GM20431 (cell line): ENCODE measurements around the gene ZIC2.
"Not testable (repeated sequence)": the region's sequence is repeated elsewhere in the genome, so short reads cannot be mapped to it uniquely, and the experiment has no call there.

Experiments used
- in situ Hi-C: fragments of 300-500 bp; cut with MseI, MboI; formaldehyde crosslinking; loops from one replicate; pipeline ENCODE4 v1.15.0; 2020; ENCODE audit warnings: low sequenced_read_pairs; ENCODE audit not compliant: unreplicated experiment

Gene ZIC2

DNA sequence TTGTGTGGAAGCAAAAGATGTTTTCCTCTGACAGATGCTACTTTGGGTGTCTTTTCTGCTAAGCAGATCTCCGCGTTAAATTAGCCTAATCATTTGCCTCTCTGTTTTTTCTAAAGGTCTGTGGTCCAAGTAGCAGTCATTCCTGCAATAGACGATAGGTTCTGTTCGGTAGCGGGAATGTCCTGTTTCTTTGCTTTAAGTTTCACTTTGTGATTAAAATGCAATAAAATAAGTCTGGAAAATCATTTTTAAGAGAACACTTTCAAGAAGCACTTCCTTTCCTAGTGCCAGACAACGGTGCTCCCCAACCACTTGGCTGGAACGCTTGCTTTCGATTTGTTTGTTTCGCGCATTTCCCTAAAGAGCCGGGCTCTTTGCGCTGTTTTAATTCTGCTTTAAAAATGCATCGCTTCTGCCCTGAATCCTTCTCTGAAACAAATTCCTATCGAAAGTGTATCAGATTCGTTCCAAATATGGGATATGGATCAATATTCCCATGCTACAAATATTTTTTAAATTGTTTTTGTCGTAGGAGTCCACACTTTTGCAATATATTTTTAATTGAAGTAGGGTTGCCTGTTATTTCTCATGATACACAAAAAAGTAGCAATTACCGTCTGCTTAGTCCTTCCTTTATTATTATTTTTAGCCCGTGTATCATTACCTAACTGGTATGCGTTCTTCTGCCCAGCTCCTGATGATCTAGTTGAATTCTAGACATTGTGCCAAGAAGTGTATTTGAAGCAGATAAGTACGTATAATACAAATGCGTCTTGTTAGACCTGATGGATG is 14.2 kb downstream of the ZIC2 start:
- in situ Hi-C loops, result no loop called here

DNA sequence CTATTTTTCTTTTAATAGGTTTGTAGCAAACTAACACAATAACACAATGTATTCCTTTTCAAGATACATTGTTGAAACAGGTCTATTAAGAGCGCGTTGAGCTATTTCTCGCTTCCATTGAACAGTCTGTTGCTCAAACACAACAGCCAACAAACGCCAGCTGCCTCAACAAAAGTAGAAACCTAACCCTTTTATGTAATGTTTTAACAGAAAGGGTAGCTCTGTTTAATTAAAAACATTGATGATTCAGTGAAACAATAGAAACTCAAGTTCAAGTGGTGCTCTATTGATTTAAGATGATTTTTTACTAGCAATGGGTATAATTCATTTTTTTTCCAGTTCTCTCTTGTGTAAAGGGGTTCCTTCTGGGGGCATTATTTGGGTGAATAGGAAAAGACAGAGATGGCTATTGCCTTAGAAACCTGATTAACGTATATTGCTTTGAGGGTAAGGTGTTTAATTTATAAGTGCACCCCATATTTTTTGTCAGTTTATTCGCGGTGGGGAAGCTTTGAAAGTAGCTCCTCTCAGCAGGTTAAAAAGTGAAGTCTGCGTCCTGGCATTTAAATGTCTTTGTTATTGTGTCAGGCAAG is 14.9 kb downstream of the ZIC2 start:
- in situ Hi-C loops, result no loop called here

DNA sequence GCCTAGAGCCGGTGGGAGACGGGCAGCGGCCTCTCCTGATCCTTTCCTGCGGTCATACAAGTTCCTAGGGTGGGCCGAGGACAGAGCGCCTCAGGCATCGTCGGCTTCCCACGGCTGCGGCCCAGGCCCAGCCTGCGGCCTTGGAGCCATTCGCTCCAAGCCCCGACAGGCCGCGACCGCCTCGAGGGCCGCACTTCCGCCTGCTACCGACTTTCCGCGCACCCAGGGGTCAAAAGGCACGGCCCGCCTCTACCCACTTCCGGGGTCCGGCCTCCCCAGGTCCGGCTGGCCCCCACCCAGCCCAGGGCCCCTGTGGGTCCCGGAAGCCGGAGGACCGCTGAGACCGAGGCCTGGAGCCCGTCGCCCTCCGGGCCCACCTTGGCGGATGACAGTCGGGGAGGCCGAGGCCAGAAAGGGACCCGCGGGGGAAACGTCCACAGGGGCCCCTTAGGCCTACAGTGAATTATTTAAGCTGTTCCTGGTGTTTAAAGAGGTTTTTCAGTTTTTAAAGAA is 16.2 kb downstream of the ZIC2 start:
- in situ Hi-C loops, result no loop called here

DNA sequence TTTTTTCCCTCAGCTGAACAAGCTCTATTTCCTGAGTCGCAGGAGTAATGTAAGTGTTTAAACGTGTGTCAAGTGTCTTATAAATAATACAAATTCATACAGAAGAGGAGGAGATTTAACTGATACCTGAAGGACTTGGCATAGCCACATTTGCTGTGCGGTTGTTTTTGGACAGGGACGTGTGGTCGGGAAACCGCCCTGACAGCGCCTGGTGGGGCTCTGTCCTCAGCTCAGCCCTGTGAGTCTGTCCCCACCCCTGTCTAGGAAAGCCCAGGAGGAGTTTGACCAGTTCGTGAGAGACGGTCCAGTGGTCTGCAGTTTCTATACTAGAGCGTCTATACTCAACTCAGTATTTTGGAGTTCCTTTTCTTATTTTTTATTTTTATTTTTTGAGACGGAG is 16.7 kb downstream of the ZIC2 start:
- in situ Hi-C loops, result no loop called here

DNA sequence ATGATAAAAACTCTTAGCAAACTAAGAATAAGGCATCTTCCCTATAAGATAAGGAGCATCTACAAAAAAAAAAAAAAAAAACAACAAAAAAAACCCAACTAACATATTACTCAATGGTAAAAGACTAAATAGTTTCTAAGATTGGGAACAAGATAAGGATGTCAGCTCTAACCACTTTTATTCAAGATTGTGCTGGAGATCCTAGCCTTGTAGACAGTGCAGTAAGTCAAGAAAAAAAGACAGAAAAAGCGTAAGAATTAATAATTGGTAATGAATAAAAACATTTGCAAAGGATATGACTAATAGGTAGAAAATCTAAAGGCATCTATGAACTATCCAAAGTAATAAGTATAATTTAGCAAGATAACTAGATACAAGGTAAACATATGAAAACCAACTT is 33.0 kb downstream of the ZIC2 start:
- in situ Hi-C loops, result no loop called here

DNA sequence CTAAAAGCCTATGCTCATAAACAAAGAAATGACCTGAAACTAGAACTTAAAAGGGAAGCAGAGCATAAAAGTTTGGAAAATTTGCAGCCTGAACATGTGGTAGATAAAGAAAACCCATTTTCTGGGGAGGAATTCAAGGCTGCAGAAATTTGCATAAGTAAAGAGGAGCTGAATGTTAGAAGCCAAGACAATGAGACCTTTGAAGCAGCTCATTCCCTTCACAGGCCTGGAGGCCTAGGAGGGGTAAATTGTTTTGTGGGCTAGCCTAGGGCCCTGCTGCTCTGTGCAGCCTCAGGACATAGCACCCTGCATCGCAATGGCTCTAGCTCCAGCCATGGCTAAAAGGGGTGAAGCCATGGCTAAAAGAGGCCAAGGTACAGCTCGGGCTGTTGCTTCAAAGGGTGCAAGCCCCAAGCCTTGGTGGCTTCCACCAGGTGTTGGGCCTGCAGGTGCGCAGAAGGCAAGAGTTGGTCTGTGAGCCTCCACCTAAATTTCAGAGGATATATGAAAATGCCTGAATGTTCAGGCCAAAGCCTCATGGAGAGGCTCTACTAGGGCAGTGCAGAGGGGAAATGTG is 38.3 kb downstream of the ZIC2 start:
- in situ Hi-C loops, result no loop called here

DNA sequence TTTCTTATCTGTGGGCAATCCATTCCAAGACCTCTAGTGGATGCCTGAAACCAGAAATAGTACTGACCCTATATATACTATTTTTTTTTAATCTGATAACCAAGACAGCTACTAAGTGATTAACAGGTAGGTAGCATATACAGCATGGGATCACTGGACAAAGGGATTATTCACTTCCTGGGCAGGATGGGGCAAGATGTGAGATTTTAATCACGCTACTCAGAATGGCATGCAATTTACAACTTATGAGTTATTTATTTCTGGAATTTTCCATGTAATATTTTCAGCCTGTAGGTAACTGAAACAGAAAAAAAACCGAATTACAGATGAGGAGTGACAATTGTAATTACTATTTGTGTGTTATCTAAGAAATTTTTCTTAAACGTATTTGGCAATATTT is 41.2 kb downstream of the ZIC2 start:
- in situ Hi-C loops, result no loop called here

DNA sequence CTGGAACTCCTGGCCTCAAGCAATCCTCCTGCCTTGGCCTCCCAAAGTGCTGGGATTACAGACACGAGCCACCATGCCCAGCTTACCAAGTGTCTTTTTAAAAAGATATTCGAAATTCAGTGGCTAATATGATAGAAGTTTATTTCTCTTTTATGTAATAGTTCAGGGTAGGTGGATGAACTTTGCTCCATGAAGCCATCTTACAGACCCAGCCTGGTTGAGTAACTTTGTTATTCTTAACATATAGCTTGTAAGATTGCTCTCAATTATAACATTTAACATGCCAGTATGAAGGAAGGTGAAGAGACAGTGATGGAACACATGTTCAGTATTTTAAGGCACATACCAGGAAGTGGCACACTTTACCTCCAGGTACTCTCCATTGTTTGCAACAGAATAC is 42.4 kb downstream of the ZIC2 start:
- in situ Hi-C loops, result no loop called here

DNA sequence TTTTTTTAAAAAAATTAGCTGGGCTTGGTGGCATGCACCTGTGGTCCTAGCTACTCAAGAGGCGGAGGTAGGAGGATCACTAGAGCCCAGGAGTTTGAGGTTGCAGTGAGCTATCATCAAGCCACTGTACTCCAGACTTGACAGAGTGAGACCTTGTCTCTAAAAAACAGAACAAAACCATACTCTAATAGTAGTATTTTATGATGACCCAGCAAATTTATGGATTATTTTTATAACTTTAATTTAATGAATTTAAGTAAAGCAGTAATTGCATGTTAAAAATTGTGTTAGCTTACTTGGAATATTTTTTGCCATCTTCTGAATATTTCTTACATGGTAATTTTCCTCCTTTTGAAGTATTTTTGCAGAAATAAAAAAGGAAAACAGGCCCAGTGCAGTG is 48.3 kb downstream of the ZIC2 start:
- in situ Hi-C loops, result no loop called here

DNA sequence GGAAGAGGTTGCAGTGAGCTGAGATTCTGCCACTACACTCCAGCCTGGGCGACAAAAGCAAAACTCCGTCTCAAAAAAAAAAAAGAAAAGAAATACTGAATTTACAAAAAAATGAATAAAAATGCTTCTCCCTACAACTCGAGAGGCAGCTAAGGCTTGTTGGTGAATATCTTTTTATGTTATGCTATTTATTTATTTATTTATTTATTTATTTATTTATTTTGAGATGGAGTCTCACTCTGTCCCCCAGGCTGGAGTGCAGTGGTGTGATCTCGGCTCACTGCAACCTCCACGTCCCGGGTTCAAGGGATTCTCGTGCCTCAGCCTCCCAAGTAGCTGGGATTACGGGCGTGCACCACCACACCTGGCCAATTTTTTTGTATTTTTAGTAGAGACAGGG is 51.1 kb downstream of the ZIC2 start:
- in situ Hi-C loops, result not testable (repeated sequence)

DNA sequence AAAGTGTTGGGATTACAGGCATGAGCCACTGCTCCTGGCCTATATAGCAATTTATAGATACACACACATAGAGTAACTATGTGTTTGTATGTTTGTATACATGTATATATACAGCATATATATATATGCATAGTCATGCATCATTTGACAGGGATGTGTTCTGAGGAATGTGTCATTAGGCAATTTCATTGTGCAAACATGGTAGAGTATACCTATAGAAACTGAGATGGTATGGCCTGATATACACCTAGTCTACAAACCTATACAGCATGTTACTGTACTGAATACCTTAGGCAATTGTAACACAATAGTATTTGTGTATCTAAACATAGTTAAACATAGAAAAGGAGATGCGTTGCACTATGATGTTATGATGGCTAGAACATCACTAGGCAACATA is 54.4 kb downstream of the ZIC2 start:
- in situ Hi-C loops, result no loop called here
